ENCODE measurements around the gene MBTPS1. TPM values are rescaled to one million over a fixed set of nuclear protein-coding genes. Genes with fewer than 3 reads are reported as not detected.

The MBTPS1 gene
- total RNA-seq, 2 donors from 2014 or later = 79.0 to 133 TPM

DNA sequence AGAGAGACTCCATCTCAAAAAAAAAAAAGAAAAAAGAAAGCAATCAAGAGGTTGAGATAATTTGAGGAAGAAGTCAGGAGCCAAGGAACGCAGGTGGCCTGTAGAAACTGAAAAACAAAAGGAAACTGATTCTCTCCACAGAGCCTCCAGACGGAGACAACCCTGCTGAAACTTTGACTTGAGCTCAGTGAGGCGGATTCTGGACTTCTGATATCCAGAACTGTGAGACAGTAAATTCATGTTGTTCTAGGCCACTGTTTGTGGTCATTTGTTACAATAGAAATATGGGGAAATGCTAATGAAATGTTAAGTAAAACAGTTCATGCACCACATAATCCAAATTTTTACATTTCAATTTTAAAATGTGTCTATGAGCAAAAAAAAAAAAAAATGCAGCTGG lies 5.2 kb downstream of the MBTPS1 start:
- H3K9me3 ChIP-seq = no peaks in the 10 kb centered on the region
- no peak for TF ChIP-seq POLR2AphosphoS5 (IDR thresholded peaks at IDR 0.05)
- TF ChIP-seq, protein P1, sequence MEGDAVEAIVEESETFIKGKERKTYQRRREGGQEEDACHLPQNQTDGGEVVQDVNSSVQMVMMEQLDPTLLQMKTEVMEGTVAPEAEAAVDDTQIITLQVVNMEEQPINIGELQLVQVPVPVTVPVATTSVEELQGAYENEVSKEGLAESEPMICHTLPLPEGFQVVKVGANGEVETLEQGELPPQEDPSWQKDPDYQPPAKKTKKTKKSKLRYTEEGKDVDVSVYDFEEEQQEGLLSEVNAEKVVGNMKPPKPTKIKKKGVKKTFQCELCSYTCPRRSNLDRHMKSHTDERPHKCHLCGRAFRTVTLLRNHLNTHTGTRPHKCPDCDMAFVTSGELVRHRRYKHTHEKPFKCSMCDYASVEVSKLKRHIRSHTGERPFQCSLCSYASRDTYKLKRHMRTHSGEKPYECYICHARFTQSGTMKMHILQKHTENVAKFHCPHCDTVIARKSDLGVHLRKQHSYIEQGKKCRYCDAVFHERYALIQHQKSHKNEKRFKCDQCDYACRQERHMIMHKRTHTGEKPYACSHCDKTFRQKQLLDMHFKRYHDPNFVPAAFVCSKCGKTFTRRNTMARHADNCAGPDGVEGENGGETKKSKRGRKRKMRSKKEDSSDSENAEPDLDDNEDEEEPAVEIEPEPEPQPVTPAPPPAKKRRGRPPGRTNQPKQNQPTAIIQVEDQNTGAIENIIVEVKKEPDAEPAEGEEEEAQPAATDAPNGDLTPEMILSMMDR (IDR thresholded peaks at IDR 0.05) = no peak
- no peak for TF ChIP-seq POLR2A (IDR thresholded peaks at IDR 0.05)
- H3K36me3 ChIP-seq = no peaks in the 10 kb centered on the region
- no peak overlapping the region for H3K27ac ChIP-seq
- no peaks in the 10 kb centered on the region for H3K27me3 ChIP-seq (replicated peaks; ENCODE audit: insufficient read depth)
- no peak overlapping the region for H3K4me3 ChIP-seq
- DNase-seq (ENCODE audit: low spot score) = no peak
- intact Hi-C loops (cut with DNase I) = no loop called here
- peaks cover 3% of the 10 kb centered on the region for H3K4me1 ChIP-seq (replicated peaks)
- 73% methylated on average over 3 of the region's 3 CpGs for WGBS

DNA sequence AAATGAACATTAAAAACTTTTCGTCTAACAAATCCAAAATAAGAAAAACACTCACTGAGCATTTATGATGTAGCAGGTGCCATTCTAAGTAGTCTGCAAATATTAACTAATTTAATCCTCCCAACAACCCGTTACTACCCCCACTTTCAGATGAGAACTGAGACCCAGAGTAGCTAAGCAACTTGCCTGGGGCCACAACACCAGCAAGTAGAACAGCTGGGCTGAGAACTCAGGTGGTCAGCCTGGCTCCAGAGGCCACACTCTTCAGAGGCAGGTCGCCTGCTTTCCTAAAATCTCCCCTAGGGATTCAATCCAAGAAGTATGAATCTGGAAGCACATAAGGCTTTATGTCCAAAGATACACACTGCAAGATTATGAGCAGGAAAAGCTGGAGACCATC lies 6.2 kb downstream of the MBTPS1 start:
- intact Hi-C loops (cut with DNase I) = no loop called here
- Histone ChIP-seq H3K27ac (no peak overlapping the region), H3K9me3 (no peaks in the 10 kb centered on the region), H3K4me3 (no peak overlapping the region), H3K36me3 (no peaks in the 10 kb centered on the region), H3K4me1 (replicated peaks) (peaks cover 2% of the 10 kb centered on the region), H3K27me3 (replicated peaks; ENCODE audit: insufficient read depth) (no peaks in the 10 kb centered on the region)
- 86% methylated on average over 3 of the region's 3 CpGs for WGBS
- TF ChIP-seq POLR2A (IDR thresholded peaks at IDR 0.05) (no peak), POLR2AphosphoS5 (IDR thresholded peaks at IDR 0.05) (no peak)
- TF ChIP-seq, protein P1 (IDR thresholded peaks at IDR 0.05) = no peak
- DNase-seq (ENCODE audit: low spot score) = no peak

GRCh38 chr16:84109598-84110335 lies 7.0 kb downstream of the MBTPS1 start:
- no peak overlapping the region for H3K4me3 ChIP-seq
- 57% methylated on average over 6 of the region's 6 CpGs for WGBS
- H3K36me3 ChIP-seq = no peaks in the 10 kb centered on the region
- H3K4me1 ChIP-seq (replicated peaks) = no peaks in the 10 kb centered on the region
- intact Hi-C loops (cut with DNase I) = no loop called here
- TF ChIP-seq, protein P1 (IDR thresholded peaks at IDR 0.05) = no peak
- TF ChIP-seq POLR2AphosphoS5 (IDR thresholded peaks at IDR 0.05) (no peak), POLR2A (IDR thresholded peaks at IDR 0.05) (no peak)
- H3K9me3 ChIP-seq = no peaks in the 10 kb centered on the region
- no peaks in the 10 kb centered on the region for H3K27me3 ChIP-seq (replicated peaks; ENCODE audit: insufficient read depth)
- H3K27ac ChIP-seq = no peak overlapping the region
- DNase-seq (ENCODE audit: low spot score) = no peak

- no peak for DNase-seq (ENCODE audit: low spot score)
Measured at GRCh38 chr16:84107921-84108320, 8.8 kb downstream of the MBTPS1 start.

More at GRCh38 chr16:84107921-84108320, 8.8 kb downstream of the MBTPS1 start:
- Histone ChIP-seq H3K4me1 (replicated peaks) (no peaks in the 10 kb centered on the region), H3K27me3 (replicated peaks; ENCODE audit: insufficient read depth) (no peaks in the 10 kb centered on the region), H3K4me3 (no peak overlapping the region), H3K36me3 (no peaks in the 10 kb centered on the region), H3K9me3 (no peaks in the 10 kb centered on the region), H3K27ac (no peak overlapping the region)
- WGBS = 55% methylated on average over 2 of the region's 2 CpGs
- TF ChIP-seq, protein P1 (IDR thresholded peaks at IDR 0.05) = no peak
- TF ChIP-seq POLR2AphosphoS5 (IDR thresholded peaks at IDR 0.05) = no peak
- intact Hi-C loops (cut with DNase I) = no loop called here
